Neural cell (in vitro differentiated cells): ENCODE measurements around the gene RAMP2. TPM values are rescaled to one million over a fixed set of nuclear protein-coding genes. Genes with fewer than 3 reads are reported as not detected.
A peak's percentile ranks its signal among the peaks of the same experiment; 100 is the strongest.

ENCODE experiments used
- H2AFZ ChIP-seq: fragments of 200-600, 300-800 bp; sonication (generic), shearing (Covaris generic); 2 replicates; pipeline ENCODE4 v1.6.0; 2014; ENCODE audit warnings: low read depth, mild to moderate bottlenecking, antibody characterized with exemption, low read length, moderate library complexity
- H3F3A ChIP-seq: fragments of 200-600 bp; shearing (Covaris generic); 2 replicates; pipeline ENCODE4 v1.6.1; 2016; ENCODE audit warnings: mild to moderate bottlenecking, moderate library complexity, mixed read lengths, antibody characterized with exemption, low read length; ENCODE audit not compliant: insufficient read depth, poor library complexity, severe bottlenecking
- H3K27ac ChIP-seq: fragments of 200-600, 300-800 bp; sonication (generic), shearing (Covaris generic); 2 replicates; pipeline ENCODE4 v1.5.1; 2014; ENCODE audit warnings: mild to moderate bottlenecking, low read length, moderate library complexity
- H3K27me3 ChIP-seq: fragments of 300-800, 200-600 bp; sonication (generic), shearing (Covaris generic); 2 replicates; pipeline ENCODE4 v1.6.0; 2014; ENCODE audit warnings: mild to moderate bottlenecking, low read depth, low read length, moderate library complexity; ENCODE audit not compliant: insufficient read depth
- H3K36me3 ChIP-seq: fragments of 300-800, 200-600 bp; sonication (generic), shearing (Covaris generic); 2 replicates; pipeline ENCODE4 v1.5.1; 2014; ENCODE audit warnings: mild to moderate bottlenecking, antibody characterized with exemption, low read length, moderate library complexity; ENCODE audit not compliant: insufficient read depth
- H3K4me2 ChIP-seq: fragments of 300-800, 200-600 bp; sonication (generic), shearing (Covaris generic); 2 replicates; pipeline ENCODE4 v1.6.0; 2014; ENCODE audit warnings: mild to moderate bottlenecking, low read length
- H3K4me3 ChIP-seq: fragments of 300-800, 200-600 bp; sonication (generic), shearing (Covaris generic); 2 replicates; pipeline ENCODE4 v1.5.1; 2014; ENCODE audit warnings: mild to moderate bottlenecking, low read length, moderate library complexity
- H3K79me2 ChIP-seq: fragments of 200-600 bp; shearing (Covaris generic); replicated peaks from 2 replicates; pipeline ENCODE4 v1.6.0; 2014; ENCODE audit warnings: mild to moderate bottlenecking, low read length, moderate library complexity; ENCODE audit not compliant: insufficient read depth
- H3K9ac ChIP-seq: fragments of 300-800, 200-600 bp; sonication (generic), shearing (Covaris generic); 2 replicates; pipeline ENCODE4 v1.6.1; 2016; ENCODE audit warnings: mild to moderate bottlenecking, low read length, mixed read lengths
- H3K9me2 ChIP-seq: fragments of 200-600 bp; shearing (Covaris generic); 2 replicates; pipeline ENCODE4 v1.6.1; 2016; ENCODE audit warnings: mild to moderate bottlenecking, low read length, mixed read lengths; ENCODE audit not compliant: insufficient read depth
- H3K9me3 ChIP-seq: fragments of 200-600, 300-800 bp; sonication (generic), shearing (Covaris generic); 2 replicates; pipeline ENCODE4 v1.6.1; 2016; ENCODE audit warnings: mild to moderate bottlenecking, mixed run types, low read length, moderate library complexity, mixed read lengths
- H4K20me1 ChIP-seq: fragments of 200-600 bp; shearing (Covaris generic); 2 replicates; pipeline ENCODE4 v1.6.1; 2016; ENCODE audit warnings: mild to moderate bottlenecking, mixed run types; ENCODE audit not compliant: insufficient read depth
- CTCF ChIP-seq: fragments of 450-650 bp; IDR thresholded peaks from 2 replicates; pipeline ENCODE4 v1.5.1; 2014; ENCODE audit warnings: antibody characterized with exemption, mild to moderate bottlenecking, moderate library complexity; ENCODE audit not compliant: poor library complexity, severe bottlenecking
- EP300 ChIP-seq: fragments of 450-650 bp; conservative IDR thresholded peaks from 2 replicates; pipeline ENCODE4 v1.6.1; 2014; ENCODE audit warnings: antibody characterized with exemption, mild to moderate bottlenecking, moderate library complexity; ENCODE audit not compliant: poor library complexity, severe bottlenecking
- EZH2 ChIP-seq: fragments of 200-600, 300-800 bp; shearing (Covaris generic), sonication (generic); IDR thresholded peaks from 2 replicates; pipeline ENCODE4 v1.6.1; 2014; ENCODE audit warnings: antibody characterized with exemption, low read length, borderline replicate concordance, mild to moderate bottlenecking; ENCODE audit not compliant: insufficient read depth, poor library complexity, severe bottlenecking
- MXI1 ChIP-seq: fragments of 450-650 bp; conservative IDR thresholded peaks from 2 replicates; pipeline ENCODE4 v1.6.1; 2014; ENCODE audit warnings: antibody characterized with exemption, mild to moderate bottlenecking; ENCODE audit not compliant: poor library complexity, severe bottlenecking
- POLR2AphosphoS5 ChIP-seq: IDR thresholded peaks from 2 replicates; pipeline ENCODE4 v1.6.1; 2012
- REST ChIP-seq: IDR thresholded peaks from 2 replicates; pipeline ENCODE4 v1.6.1; 2012; ENCODE audit warnings: borderline replicate concordance
- TAF1 ChIP-seq: IDR thresholded peaks from 2 replicates; pipeline ENCODE4 v1.6.1; 2012; ENCODE audit warnings: low read depth
- polyA plus RNA-seq: library from polyadenylated mRNA; depleted of rRNA; stranded (reverse); fragments of >200 nt; gene quantifications from 2 replicates; pipeline ENCODE4 v1.2.3, GENCODE V29; 2014

RAMP2 gene
- polyA plus RNA-seq, 1 donor from 2014 or later: 2.1 TPM

GRCh38 chr17:42797067-42798007, 36.3 kb downstream of the RAMP2 start:
- H3K36me3 ChIP-seq: no peaks in the 10 kb centered on the region
- H3K4me3 ChIP-seq: peak overlapping the region; percentile 74
- H3K79me2 ChIP-seq: peaks cover 14% of the 10 kb centered on the region
- peak overlapping the region; percentile 83 for H3K4me2 ChIP-seq
- no peak overlapping the region for H2AFZ ChIP-seq
- H3K9ac ChIP-seq: peak overlapping the region; percentile 77
- no peaks in the 10 kb centered on the region for H3F3A ChIP-seq
- peaks cover 3% of the 10 kb centered on the region for H3K27me3 ChIP-seq
- H4K20me1 ChIP-seq: no peaks in the 10 kb centered on the region
- no peaks in the 10 kb centered on the region for H3K9me3 ChIP-seq
- TF ChIP-seq TAF1 (no peak), EP300 (no peak), MXI1 (no peak), POLR2AphosphoS5 (no peak), CTCF (no peak), EZH2 (no peak), REST (no peak)
- H3K27ac ChIP-seq: no peak overlapping the region
- no peaks in the 10 kb centered on the region for H3K9me2 ChIP-seq

GRCh38 chr17:42798011-42798382, 37.0 kb downstream of the RAMP2 start:
- H3K9me2 ChIP-seq: no peaks in the 10 kb centered on the region
- no peaks in the 10 kb centered on the region for H3F3A ChIP-seq
- H3K27me3 ChIP-seq: peaks cover 3% of the 10 kb centered on the region
- peaks cover 14% of the 10 kb centered on the region for H3K79me2 ChIP-seq
- no peaks in the 10 kb centered on the region for H4K20me1 ChIP-seq
- peak overlapping the region; percentile 48 for H3K27ac ChIP-seq
- peak overlapping the region; percentile 77 for H3K9ac ChIP-seq
- H3K9me3 ChIP-seq: no peaks in the 10 kb centered on the region
- H2AFZ ChIP-seq: peak overlapping the region; percentile 94
- H3K4me2 ChIP-seq: peak overlapping the region; percentile 83
- no peaks in the 10 kb centered on the region for H3K36me3 ChIP-seq
- H3K4me3 ChIP-seq: peak overlapping the region; percentile 74
- TF ChIP-seq POLR2AphosphoS5 (no peak), REST (peak; percentile 1)
